B cell (primary cell): ENCODE results near the gene COL13A1. TPM values are rescaled to one million over a fixed set of nuclear protein-coding genes. Genes with fewer than 3 reads are reported as not detected.

Source experiments
- ATAC-seq: fragments of 200-7000 bp; cut with Tn5 transposase; one replicate; pipeline ENCODE4 v1.10.0; 2021; ENCODE audit warnings: low read depth, mild to moderate bottlenecking, moderate number of reproducible peaks, moderate library complexity
- CTCF ChIA-PET: fragments of 350-600 bp; sonication (Branson Sonifier 250); formaldehyde crosslinking; loops from one replicate; lab custom pipeline; 2021; ENCODE audit warnings: antibody characterized with exemption, inconsistent platforms; lab: Charles Lee
- POLR2A ChIA-PET: fragments of 350-600 bp; sonication (Branson Sonifier 250); formaldehyde crosslinking; loops from one replicate; lab custom pipeline; 2021; ENCODE audit warnings: antibody characterized with exemption; lab: Charles Lee
- DNase-seq: peaks from one replicate; pipeline ENCODE4 v3.0.0; 2013
- H2AFZ ChIP-seq: 2 replicates; pipeline ENCODE4 v1.6.1; 2012; ENCODE audit warnings: mild to moderate bottlenecking, low read depth, low read length; ENCODE audit not compliant: insufficient read depth, poor library complexity, severe bottlenecking
- H3K27ac ChIP-seq, 2 donors: 1 replicate in 1 of 2; 2 replicates in 1 of 2; pipeline ENCODE4 v1.5.1; 2012 to 2013; ENCODE audit warnings: low read length in 2 of 2, mild to moderate bottlenecking in 2 of 2, moderate library complexity in 1 of 2
- H3K27me3 ChIP-seq, 4 experiments: fragments of 200-600 bp in 1 of 4; sonication (generic) in 1 of 4; replicated peaks in 1 of 4; 1 replicate in 2 of 4; 2 replicates in 2 of 4; pipeline versions ENCODE4 v1.6.1 to v1.7.0; 2013 to 2016; ENCODE audit warnings: low read length in 3 of 4, mild to moderate bottlenecking in 2 of 4, mixed read lengths in 1 of 4, moderate library complexity in 1 of 4; ENCODE audit not compliant: insufficient read depth in 4 of 4, control insufficient read depth in 3 of 4; ENCODE audit errors: control extremely low read depth in 1 of 4
- H3K36me3 ChIP-seq, 2 experiments: replicated peaks in 1 of 2; 1 replicate in 1 of 2; 2 replicates in 1 of 2; pipeline versions ENCODE4 v1.6.1 to v1.7.1; 2013; ENCODE audit warnings: low read length in 1 of 2; ENCODE audit not compliant: insufficient read depth in 2 of 2, control insufficient read depth in 1 of 2; ENCODE audit errors: control extremely low read depth in 1 of 2, extremely low read depth in 1 of 2
- H3K4me1 ChIP-seq, 2 donors: fragments of 200-600 bp in 1 of 2; sonication (generic) in 1 of 2; 1 replicate in 1 of 2; 2 replicates in 1 of 2; pipeline versions ENCODE4 v1.5.1 to v1.6.1; 2013 to 2017; ENCODE audit warnings: low read length in 2 of 2; ENCODE audit not compliant: control insufficient read depth in 2 of 2, insufficient read depth in 2 of 2
- H3K4me2 ChIP-seq: replicated peaks from 2 replicates; pipeline ENCODE3; 2012; ENCODE audit warnings: mild to moderate bottlenecking, low read depth, low read length; ENCODE audit not compliant: poor library complexity, severe bottlenecking
- H3K4me3 ChIP-seq, 5 experiments: fragments of 200-600 bp in 1 of 5; sonication (generic) in 1 of 5; 1 replicate in 3 of 5; 2 replicates in 2 of 5; pipeline versions ENCODE4 v1.5.1 to v1.7.0; 2011 to 2016; ENCODE audit warnings: low read length in 4 of 5, mild to moderate bottlenecking in 4 of 5, low read depth in 2 of 5, control low read depth in 1 of 5, moderate library complexity in 1 of 5; ENCODE audit not compliant: insufficient read depth in 1 of 5; ENCODE audit errors: control extremely low read depth in 1 of 5, extremely low read depth in 1 of 5
- H3K79me2 ChIP-seq: fragments of 200-600 bp; sonication (generic); one replicate; pipeline ENCODE4 v1.6.0; 2016; ENCODE audit warnings: low read length; ENCODE audit not compliant: control insufficient read depth, insufficient read depth
- H3K9ac ChIP-seq: fragments of 200-600 bp; sonication (generic); 2 replicates; pipeline ENCODE4 v1.6.1; 2017; ENCODE audit warnings: mild to moderate bottlenecking, low read length, moderate library complexity
- H3K9me3 ChIP-seq, 3 donors: one replicate each; pipeline versions ENCODE4 v1.6.1 to v1.7.1; 2013; ENCODE audit warnings: low read length in 2 of 3; ENCODE audit not compliant: control insufficient read depth in 2 of 3, insufficient read depth in 1 of 3; ENCODE audit errors: control extremely low read depth in 1 of 3
- H4K20me1 ChIP-seq: 2 replicates; pipeline ENCODE4 v1.6.0; 2012; ENCODE audit warnings: mild to moderate bottlenecking, low read length; ENCODE audit not compliant: insufficient read depth, control insufficient read depth, poor library complexity, severe bottlenecking
- H3K27ac Mint-ChIP-seq: one replicate; pipeline ENCODE4 v1.8.0; 2021; ENCODE audit warnings: mixed read lengths
- H3K27me3 Mint-ChIP-seq: one replicate; pipeline ENCODE4 v1.8.0; 2021; ENCODE audit warnings: mixed read lengths
- H3K4me1 Mint-ChIP-seq: one replicate; pipeline ENCODE4 v1.8.0; 2021; ENCODE audit warnings: mixed read lengths
- H3K4me3 Mint-ChIP-seq: one replicate; pipeline ENCODE4 v1.8.0; 2021; ENCODE audit warnings: mixed read lengths
- H3K9me3 Mint-ChIP-seq: one replicate; pipeline ENCODE4 v1.8.0; 2022; ENCODE audit warnings: mixed read lengths; ENCODE audit not compliant: insufficient read depth
- CTCF ChIP-seq: fragments of 200-600 bp; IDR thresholded peaks from one replicate; pipeline ENCODE4 v1.8.0; 2022; ENCODE audit warnings: antibody characterized with exemption, mild to moderate bottlenecking
- EZH2 ChIP-seq: IDR thresholded peaks from 2 replicates; pipeline ENCODE4 v1.6.1; 2012; ENCODE audit warnings: borderline replicate concordance, low read depth, mild to moderate bottlenecking, moderate library complexity, low read length; ENCODE audit not compliant: insufficient read depth, poor library complexity, severe bottlenecking
- WGBS: methylation state at CpG from one replicate; pipeline ENCODE4 v1.1.5; 2013; ENCODE audit warnings: missing lambda C conversion rate; ENCODE audit not compliant: insufficient coverage; 5-methylcytosine and 5-hydroxymethylcytosine counted together
- intact Hi-C: fragments of 100-400 bp; cut with micrococcal nuclease; formaldehyde crosslinking; loops from one replicate; pipeline ENCODE4 v1.10.0; 2022
- polyA plus RNA-seq: library from polyadenylated mRNA; depleted of rRNA; stranded (reverse); fragments of >200 nt; gene quantifications from 2 replicates; pipeline ENCODE4 v1.2.3, GENCODE V29; 2012
- total RNA-seq, 2 donors: library from RNA; stranded (reverse); fragments of 120-200 nt in 1 of 2; gene quantifications; 1 replicate in 1 of 2; 2 replicates in 1 of 2; pipeline versions ENCODE4 v1.2.3 to v1.2.4, GENCODE V29; 2013 to 2022

Gene COL13A1
- total and polyA plus RNA-seq, 2 donors (not counting 1 experiment from before 2014, with no cell fraction given), result not detected

- POLR2A ChIA-PET, result no interaction called here
- DNase-seq (no peak), ATAC-seq (no peak)
- Histone ChIP-seq H3K27me3 (no peaks in the 10 kb centered on the region), H3K79me2 (no peaks in the 10 kb centered on the region), H3K4me1 (peaks cover 0 to 13% of the 10 kb centered on the region in 2 donors), H4K20me1 (no peaks in the 10 kb centered on the region), H3K36me3 (no peaks in the 10 kb centered on the region), H2AFZ (no peak overlapping the region), H3K27ac (no peak overlapping the region), H3K9me3 (no peaks in the 10 kb centered on the region), H3K4me2 (no peak overlapping the region), H3K9ac (no peak overlapping the region), H3K4me3 (no peak overlapping the region)
- intact Hi-C loops, result no loop called here
- Mint-ChIP-seq H3K27ac (no peak overlapping the region), H3K4me1 (peaks cover 20% of the 10 kb centered on the region), H3K4me3 (no peak overlapping the region), H3K9me3 (no peaks in the 10 kb centered on the region), H3K27me3 (peaks cover 7% of the 10 kb centered on the region)
- CTCF ChIA-PET, result no interaction called here
- TF ChIP-seq EZH2 (no peak), CTCF (no peak)
- 53% methylated on average over 3 of the region's 5 CpGs for WGBS
These were observed 151.1 kb downstream of the COL13A1 start for GRCh38 chr10:69952821-69953221.

- no peaks in the 10 kb centered on the region for H3K9me3 ChIP-seq
- CTCF ChIA-PET, result no interaction called here
- no peaks in the 10 kb centered on the region for H3K27me3 ChIP-seq
- no peak overlapping the region for H2AFZ ChIP-seq
- DNase-seq (no peak), ATAC-seq (peak; percentile 51)
- no peak overlapping the region for H3K27ac Mint-ChIP-seq
- peaks cover 24% of the 10 kb centered on the region for H3K4me1 Mint-ChIP-seq
- H3K9me3 Mint-ChIP-seq, result no peaks in the 10 kb centered on the region
- H3K9ac ChIP-seq, result no peak overlapping the region
- no peaks in the 10 kb centered on the region for H4K20me1 ChIP-seq
- WGBS, result 56% methylated on average over 6 of the region's 6 CpGs
- H3K36me3 ChIP-seq, result no peaks in the 10 kb centered on the region
- no peak overlapping the region for H3K4me3 ChIP-seq
- intact Hi-C loops, result no loop called here
- peaks cover 0 to 13% of the 10 kb centered on the region in 2 donors for H3K4me1 ChIP-seq
- no peak overlapping the region for H3K4me2 ChIP-seq
- no peaks in the 10 kb centered on the region for H3K79me2 ChIP-seq
- POLR2A ChIA-PET, result no interaction called here
- H3K27ac ChIP-seq, result no peak overlapping the region
- peaks cover 9% of the 10 kb centered on the region for H3K27me3 Mint-ChIP-seq
- H3K4me3 Mint-ChIP-seq, result no peak overlapping the region
- no peak for TF ChIP-seq CTCF
- TF ChIP-seq EZH2, result no peak
These were observed 152.1 kb downstream of the COL13A1 start for GRCh38 chr10:69953851-69954250.
